H7 (cell line): Measurements from ENCODE around the gene SMPD1. TPM values are rescaled to one million over a fixed set of nuclear protein-coding genes. Genes with fewer than 3 reads are reported as not detected.
"Not testable (repeated sequence)": the region's sequence is repeated elsewhere in the genome, so short reads cannot be mapped to it uniquely, and the experiment has no call there.

ENCODE experiments used
- DNase-seq: peaks from one replicate; pipeline ENCODE4 v3.0.0; 2012
- H3K27me3 ChIP-seq: 2 replicates; pipeline ENCODE4 v1.6.0; 2011; ENCODE audit warnings: mild to moderate bottlenecking, low read length; ENCODE audit not compliant: control insufficient read depth, insufficient read depth
- H3K36me3 ChIP-seq: replicated peaks from 2 replicates; pipeline ENCODE4 v1.5.1; 2011; ENCODE audit warnings: low read length; ENCODE audit not compliant: control insufficient read depth, insufficient read depth
- H3K4me3 ChIP-seq: 2 replicates; pipeline ENCODE4 v1.5.1; 2011; ENCODE audit warnings: low read depth, mild to moderate bottlenecking, control low read depth, low read length, moderate library complexity; ENCODE audit not compliant: insufficient read depth
- total RNA-seq: library from RNA; depleted of rRNA; stranded (reverse); fragments of >200 nt; shearing (Covaris generic); gene quantifications from 2 replicates; pipeline ENCODE4 v1.2.3, GENCODE V29; 2014

The SMPD1 gene
- total RNA-seq, 1 experiment from 2014 or later: 13.3 TPM

DNA sequence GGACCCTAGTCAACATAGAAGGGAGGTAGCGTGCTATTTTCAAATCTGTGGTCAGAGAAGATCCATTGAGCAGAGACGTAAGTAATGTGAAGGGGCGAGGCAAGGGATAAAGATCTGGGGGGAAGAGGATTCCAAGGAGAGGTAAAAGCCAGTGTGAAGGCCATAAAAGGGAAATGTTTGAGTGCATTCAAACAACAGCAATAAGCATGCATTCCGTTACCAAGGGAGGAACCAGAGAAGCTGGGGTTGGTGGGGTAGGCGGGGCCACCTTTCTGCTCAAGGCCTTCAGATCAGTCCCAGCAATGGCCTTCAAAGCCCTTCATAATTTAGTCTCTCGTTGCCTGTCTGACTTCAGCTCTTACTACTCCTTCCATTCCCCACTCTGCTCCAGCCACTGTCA lies 18.4 kb upstream of the SMPD1 start:
- no peak overlapping the region for H3K4me3 ChIP-seq
- DNase-seq: no peak
- H3K36me3 ChIP-seq: no peaks in the 10 kb centered on the region
- H3K27me3 ChIP-seq: no peaks in the 10 kb centered on the region

DNA sequence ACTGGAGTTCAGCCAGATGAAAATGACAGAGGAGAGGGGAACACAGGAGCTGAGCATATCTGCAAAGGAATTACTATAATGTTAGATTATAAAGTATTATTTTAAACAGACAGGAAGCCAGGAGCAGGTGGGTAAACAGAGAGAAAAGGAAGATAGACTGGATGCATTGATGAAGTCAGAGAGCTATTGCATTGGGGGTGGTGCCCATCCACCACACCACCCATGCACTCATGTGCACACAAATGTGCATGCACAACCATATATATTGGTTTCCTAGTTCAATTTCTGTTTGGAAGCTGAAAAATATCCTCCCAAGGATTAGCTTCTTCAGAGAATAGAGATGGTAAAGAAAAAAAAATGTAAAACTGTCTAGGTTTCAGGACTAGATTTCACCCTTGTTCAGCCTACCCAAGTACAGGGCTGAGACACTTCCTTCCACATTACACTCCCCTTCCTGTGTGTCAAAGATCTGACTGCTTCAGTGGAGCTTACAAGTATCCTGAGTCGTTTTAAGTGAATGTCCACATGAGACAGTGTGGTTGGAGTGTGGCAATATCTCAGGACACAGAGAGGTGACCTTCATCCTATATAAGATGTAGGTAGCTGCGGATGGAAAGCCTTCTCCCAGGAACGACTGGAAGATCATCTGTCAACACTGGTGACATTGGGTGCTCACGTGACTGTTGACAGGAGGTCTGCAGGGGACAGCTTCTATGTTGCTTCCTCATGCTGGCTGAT lies 12.2 kb upstream of the SMPD1 start:
- H3K36me3 ChIP-seq: no peaks in the 10 kb centered on the region
- H3K4me3 ChIP-seq: no peak overlapping the region
- DNase-seq: no peak
- no peaks in the 10 kb centered on the region for H3K27me3 ChIP-seq

DNA sequence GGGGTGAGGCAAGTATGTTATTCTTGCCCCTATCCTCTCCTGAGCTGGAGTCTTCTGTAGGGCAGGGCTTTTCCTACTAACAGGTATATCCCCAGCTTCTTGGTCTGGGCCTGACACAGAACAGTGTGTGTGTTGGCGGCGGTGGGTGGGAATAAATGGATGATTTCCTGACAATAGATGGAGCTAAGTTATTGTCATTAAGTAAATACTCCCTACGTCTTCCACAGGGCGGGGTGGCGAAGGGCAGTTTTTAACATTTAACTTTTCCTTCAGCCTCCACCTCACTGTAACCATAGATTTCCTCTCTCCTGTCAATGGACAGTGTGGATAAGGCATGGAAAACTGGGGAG lies 11.7 kb upstream of the SMPD1 start:
- Histone ChIP-seq H3K4me3 (no peak overlapping the region), H3K27me3 (no peaks in the 10 kb centered on the region), H3K36me3 (no peaks in the 10 kb centered on the region)
- no peak for DNase-seq

DNA sequence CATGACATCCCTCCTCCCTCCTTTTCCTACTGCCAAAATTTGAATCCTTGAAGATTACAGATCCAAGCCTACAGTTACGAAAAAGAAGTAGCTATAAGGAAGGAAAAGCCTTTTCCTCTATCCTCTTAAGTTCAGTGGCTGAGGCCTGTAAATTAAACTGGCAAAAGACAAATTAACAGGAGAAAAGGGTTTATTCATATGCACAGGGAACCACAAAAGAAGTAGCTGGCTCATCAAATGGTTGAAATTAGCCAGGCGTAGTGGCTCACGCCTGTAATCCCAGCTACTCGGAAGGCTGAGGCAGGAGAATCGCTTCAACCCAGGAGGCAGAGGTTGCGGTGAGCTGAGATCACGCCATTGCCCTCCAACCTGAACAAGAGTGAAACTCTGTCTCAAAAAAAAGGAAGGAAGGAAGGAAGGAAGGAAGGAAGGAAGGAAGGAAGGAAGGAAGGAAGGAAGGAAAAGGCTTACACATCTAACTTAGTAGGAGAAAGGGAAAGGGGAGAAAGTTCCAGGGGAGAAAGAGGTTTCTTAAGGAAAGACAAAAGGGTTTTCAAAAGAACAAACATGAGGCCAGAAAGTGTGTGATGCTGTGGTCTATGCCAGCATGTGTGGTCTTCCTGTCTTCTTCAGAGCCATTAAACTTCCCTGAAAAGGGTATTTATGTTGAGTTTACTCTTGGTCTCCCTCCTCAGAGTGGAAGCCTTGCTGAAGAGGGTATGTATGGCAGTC lies 5.1 kb upstream of the SMPD1 start:
- Histone ChIP-seq H3K4me3 (no peak overlapping the region), H3K27me3 (no peaks in the 10 kb centered on the region), H3K36me3 (no peaks in the 10 kb centered on the region)
- peak; percentile 23 for DNase-seq

DNA sequence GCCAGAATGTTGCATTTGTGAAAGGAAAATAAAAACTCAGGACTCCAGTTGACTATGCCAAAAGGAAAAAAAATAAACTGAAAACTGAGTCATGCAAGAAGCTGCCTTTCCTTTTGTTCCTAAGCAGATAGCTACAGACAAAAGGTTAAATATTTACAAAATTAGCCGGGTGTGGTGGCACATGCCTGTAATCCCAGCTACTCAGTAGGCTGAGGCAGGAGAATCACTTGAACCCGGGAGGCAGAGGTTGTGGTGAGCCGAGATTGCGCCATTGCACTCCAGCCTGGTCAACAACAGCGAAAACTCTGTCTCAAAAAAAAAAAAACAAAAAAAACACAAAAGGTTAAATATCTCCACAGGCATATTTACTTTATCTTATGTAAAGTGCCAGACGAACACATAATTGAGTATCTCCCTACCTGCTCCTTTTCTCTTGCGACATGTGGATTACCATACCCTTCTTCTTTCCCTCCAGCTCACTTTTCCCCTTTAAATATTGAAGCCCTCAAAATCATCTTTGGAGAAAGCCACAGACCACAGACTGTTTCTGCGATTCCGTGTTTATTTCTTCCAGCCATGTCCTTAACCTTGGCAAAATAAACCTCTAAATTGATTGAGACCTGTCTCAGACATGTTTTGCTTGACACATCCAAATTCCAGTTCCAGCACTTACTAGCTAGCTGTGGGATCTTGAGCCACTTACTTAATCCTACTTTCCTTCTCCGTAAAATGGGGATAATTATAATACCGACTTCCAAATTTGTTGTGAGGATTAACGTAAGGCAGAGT lies 2.3 kb upstream of the SMPD1 start:
- Histone ChIP-seq H3K36me3 (no peaks in the 10 kb centered on the region), H3K27me3 (peaks cover 4% of the 10 kb centered on the region), H3K4me3 (no peak overlapping the region)
- DNase-seq: no peak

DNA sequence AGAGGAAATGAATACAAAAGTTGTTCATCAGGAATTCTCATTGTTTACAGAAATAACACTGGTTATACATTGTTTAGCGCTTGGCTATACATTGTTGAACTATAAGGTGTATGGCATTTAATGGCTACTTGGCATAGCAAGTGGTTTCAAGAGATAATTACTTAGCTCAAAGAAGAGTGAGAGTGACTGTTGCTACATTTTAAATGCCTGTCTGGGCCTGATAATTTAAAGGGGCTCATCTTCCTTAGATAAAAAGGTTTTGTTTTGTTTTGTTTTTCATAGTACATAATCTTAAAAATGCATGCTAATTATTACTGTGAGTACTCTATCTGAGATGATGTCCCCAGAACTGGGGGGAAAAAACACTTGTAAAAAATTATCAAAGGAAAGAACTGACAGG lies 1.5 kb upstream of the SMPD1 start:
- H3K27me3 ChIP-seq: peaks cover 4% of the 10 kb centered on the region
- no peaks in the 10 kb centered on the region; the same call in 1 of the 2 replicates for H3K36me3 ChIP-seq
- no peak for DNase-seq
- H3K4me3 ChIP-seq: no peak overlapping the region

DNA sequence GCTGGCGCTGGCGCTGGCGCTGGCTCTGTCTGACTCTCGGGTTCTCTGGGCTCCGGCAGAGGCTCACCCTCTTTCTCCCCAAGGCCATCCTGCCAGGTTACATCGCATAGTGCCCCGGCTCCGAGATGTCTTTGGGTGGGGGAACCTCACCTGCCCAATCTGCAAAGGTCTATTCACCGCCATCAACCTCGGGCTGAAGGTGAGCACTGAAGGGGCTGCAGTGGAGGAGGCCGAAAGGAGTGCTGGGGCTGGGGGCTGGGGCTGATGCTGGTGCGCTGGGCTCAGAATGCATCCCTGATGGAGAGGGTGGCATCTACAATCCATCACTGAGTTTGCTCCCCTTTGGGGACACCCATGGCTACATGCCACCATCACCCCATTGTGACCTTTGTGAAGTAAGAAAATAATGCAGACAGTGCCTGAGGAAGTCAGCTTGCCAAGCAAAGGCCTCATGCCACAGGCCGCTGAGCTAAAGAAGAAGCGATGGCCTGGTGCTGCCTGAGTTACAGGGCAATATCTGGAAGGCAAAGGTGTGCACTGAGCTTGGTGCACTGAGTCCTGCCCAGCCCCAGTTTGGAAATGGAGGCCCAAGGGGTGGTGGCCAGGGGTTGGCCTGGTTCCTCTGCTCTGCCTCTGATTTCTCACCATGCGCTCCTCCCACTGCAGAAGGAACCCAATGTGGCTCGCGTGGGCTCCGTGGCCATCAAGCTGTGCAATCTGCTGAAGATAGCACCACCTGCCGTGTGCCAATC lies 620 bp downstream of the SMPD1 start:
- Histone ChIP-seq H3K36me3 (no peaks in the 10 kb centered on the region; the same call in 1 of the 2 replicates), H3K4me3 (peak overlapping the region; percentile 74), H3K27me3 (peaks cover 4% of the 10 kb centered on the region)
- DNase-seq: no peak

DNA sequence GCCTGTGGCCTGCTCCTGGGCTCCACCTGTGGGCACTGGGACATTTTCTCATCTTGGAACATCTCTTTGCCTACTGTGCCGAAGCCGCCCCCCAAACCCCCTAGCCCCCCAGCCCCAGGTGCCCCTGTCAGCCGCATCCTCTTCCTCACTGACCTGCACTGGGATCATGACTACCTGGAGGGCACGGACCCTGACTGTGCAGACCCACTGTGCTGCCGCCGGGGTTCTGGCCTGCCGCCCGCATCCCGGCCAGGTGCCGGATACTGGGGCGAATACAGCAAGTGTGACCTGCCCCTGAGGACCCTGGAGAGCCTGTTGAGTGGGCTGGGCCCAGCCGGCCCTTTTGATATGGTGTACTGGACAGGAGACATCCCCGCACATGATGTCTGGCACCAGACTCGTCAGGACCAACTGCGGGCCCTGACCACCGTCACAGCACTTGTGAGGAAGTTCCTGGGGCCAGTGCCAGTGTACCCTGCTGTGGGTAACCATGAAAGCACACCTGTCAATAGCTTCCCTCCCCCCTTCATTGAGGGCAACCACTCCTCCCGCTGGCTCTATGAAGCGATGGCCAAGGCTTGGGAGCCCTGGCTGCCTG lies 1.4 kb downstream of the SMPD1 start:
- Histone ChIP-seq H3K36me3 (no peaks in the 10 kb centered on the region; the same call in 1 of the 2 replicates), H3K4me3 (no peak overlapping the region), H3K27me3 (peaks cover 4% of the 10 kb centered on the region)
- DNase-seq: peak; percentile 33

DNA sequence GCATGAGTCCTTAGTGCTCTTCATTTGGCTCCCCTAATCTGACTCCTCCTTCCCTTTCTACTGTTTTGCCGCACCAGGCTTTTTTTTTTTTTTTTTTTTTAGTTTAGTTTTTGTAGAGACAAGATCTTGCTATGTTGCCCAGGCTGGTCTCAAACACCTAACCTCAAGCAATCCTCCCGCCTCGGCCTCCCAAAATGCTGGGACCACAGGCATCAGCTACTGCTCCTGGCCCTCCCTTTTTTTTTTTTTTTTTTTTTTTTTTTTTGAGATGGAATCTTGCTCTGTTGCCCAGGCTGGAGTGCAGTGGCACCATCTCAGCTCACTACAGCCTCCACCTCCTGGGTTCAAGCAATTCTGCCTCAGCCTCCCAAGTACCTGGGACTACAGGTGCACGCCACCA lies 2.0 kb downstream of the SMPD1 start:
- H3K36me3 ChIP-seq, H3K4me3 ChIP-seq, H3K27me3 ChIP-seq, DNase-seq: not testable (repeated sequence)

DNA sequence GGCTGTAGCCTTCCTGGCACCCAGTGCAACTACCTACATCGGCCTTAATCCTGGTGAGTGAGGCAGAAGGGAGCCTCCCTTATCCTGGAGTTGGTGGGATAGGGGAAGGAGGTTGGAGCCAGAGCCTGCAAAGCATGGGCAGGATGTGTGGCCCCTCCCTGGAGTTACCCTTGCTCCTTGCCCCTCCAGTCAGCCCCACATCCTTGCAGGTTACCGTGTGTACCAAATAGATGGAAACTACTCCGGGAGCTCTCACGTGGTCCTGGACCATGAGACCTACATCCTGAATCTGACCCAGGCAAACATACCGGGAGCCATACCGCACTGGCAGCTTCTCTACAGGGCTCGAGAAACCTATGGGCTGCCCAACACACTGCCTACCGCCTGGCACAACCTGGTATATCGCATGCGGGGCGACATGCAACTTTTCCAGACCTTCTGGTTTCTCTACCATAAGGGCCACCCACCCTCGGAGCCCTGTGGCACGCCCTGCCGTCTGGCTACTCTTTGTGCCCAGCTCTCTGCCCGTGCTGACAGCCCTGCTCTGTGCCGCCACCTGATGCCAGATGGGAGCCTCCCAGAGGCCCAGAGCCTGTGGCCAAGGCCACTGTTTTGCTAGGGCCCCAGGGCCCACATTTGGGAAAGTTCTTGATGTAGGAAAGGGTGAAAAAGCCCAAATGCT lies 3.9 kb downstream of the SMPD1 start:
- DNase-seq: no peak
- H3K4me3 ChIP-seq: no peak overlapping the region
- no peaks in the 10 kb centered on the region; the same call in 1 of the 2 replicates for H3K36me3 ChIP-seq
- H3K27me3 ChIP-seq: peaks cover 4% of the 10 kb centered on the region

DNA sequence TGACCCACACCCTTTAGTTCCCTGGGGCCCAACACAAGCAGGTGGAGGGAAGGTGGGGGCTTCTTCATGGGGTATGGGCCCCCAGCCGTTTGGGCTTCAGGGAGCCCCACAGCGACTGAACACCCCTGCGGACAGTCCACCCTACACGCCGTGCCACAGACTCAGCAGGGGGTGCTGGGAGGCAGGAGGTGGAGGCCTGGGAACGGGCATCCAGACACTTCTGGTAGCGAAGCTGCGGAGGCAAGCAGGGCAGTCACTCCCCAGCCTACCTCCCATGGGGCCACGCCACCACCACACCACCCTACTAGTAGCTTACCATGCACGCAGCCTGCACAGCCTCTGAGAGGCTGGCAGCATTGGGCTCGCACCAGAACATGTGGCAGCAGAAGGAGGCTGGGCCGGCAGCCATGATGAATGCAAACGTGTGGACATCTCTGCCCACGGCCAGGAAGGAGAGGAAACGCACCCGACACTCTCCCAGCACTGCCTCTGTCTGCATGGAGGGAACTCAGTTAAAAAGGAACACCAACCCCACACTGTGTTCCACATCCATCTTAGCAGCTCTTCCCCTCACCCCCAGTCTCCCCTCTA lies 5.3 kb downstream of the SMPD1 start:
- Histone ChIP-seq H3K36me3 (no peaks in the 10 kb centered on the region; the same call in 1 of the 2 replicates), H3K4me3 (no peak overlapping the region), H3K27me3 (peaks cover 4% of the 10 kb centered on the region)
- DNase-seq: no peak

DNA sequence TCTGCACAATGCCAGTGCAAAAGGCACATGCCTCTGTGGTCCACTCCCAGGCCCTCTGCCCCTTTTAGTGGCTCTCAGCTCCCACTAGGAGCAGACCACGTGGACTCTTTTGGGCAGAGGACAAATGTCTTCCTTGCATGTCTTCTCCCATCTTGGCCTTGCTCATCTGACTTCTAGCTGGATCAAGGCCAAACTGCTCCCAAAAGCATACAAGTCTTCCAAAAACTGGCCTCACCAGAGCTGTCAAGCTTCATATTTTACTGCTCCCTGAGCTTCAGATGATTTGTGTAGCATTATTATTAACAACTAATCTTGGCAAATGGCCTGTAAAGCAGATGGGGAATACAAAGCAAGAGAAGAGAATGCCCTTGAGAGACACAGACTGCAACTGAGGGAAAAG lies 6.9 kb downstream of the SMPD1 start:
- Histone ChIP-seq H3K27me3 (no peaks in the 10 kb centered on the region), H3K36me3 (no peaks in the 10 kb centered on the region; the same call in 1 of the 2 replicates), H3K4me3 (no peak overlapping the region)
- DNase-seq: no peak

DNA sequence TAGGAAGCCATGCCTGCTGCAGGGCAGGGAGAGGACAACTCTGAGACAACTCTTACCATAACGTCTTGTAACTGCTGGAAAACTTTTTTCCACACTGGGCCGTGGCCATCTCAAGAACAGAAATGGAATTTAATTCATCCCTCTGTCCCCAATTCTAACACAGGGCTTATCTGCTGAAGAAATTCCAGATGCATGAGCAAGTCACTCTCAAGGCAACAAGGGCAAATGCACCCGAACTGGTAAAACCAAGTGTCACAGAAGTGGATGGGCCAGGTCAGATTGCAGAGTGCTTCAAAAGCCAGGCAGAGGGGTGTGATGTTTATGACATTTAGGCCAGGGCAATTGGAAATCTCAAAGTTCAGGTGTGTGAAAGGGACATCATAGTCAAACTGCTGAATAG lies 7.4 kb downstream of the SMPD1 start:
- no peak overlapping the region for H3K4me3 ChIP-seq
- H3K27me3 ChIP-seq: no peaks in the 10 kb centered on the region
- H3K36me3 ChIP-seq: no peaks in the 10 kb centered on the region; the same call in 1 of the 2 replicates
- DNase-seq: peak; percentile 2
